Astrocyte (in vitro differentiated cells and primary cell): ENCODE measurements around the gene RNU7-1. TPM values are rescaled to one million over a fixed set of nuclear protein-coding genes. Genes with fewer than 3 reads are reported as not detected.

Experiments used
- DNase-seq: peaks from one replicate; pipeline ENCODE4 v3.0.0-alpha.2; 2010; ENCODE audit warnings: low read depth
- FAIRE-seq: peaks from 2 replicates; lab custom pipeline; 2011; peaks lifted over from hg19 to GRCh38; lab: Jason Lieb, UNC
- H2AFZ ChIP-seq: 2 replicates; pipeline ENCODE4 v1.6.0; 2012; ENCODE audit warnings: low read depth, low read length, inconsistent platforms
- H3K27ac ChIP-seq: 2 replicates; pipeline ENCODE4 v1.5.1; 2011; ENCODE audit warnings: low read depth, low read length, inconsistent platforms
- H3K27me3 ChIP-seq: 2 replicates; pipeline ENCODE4 v1.6.0; 2011; ENCODE audit warnings: low read length, inconsistent platforms; ENCODE audit not compliant: insufficient read depth
- H3K36me3 ChIP-seq: 2 replicates; pipeline ENCODE4 v1.5.1; 2011; ENCODE audit warnings: low read length, inconsistent platforms; ENCODE audit not compliant: insufficient read depth
- H3K4me1 ChIP-seq: 2 replicates; pipeline ENCODE4 v1.5.1; 2011; ENCODE audit warnings: low read length, inconsistent platforms; ENCODE audit not compliant: insufficient read depth
- H3K4me2 ChIP-seq: 2 replicates; pipeline ENCODE4 v1.6.0; 2012; ENCODE audit warnings: low read length, inconsistent platforms
- H3K4me3 ChIP-seq: 2 replicates; pipeline ENCODE4 v1.5.1; 2011; ENCODE audit warnings: low read depth, mild to moderate bottlenecking, low read length, inconsistent platforms; ENCODE audit not compliant: insufficient read depth
- H3K79me2 ChIP-seq: 2 replicates; pipeline ENCODE4 v1.6.0; 2012; ENCODE audit warnings: mild to moderate bottlenecking, low read length, inconsistent platforms; ENCODE audit not compliant: insufficient read depth
- H3K9ac ChIP-seq: 2 replicates; pipeline ENCODE4 v1.6.0; 2012; ENCODE audit warnings: mild to moderate bottlenecking, low read length, inconsistent platforms
- H3K9me3 ChIP-seq: 2 replicates; pipeline ENCODE4 v1.5.1; 2012; ENCODE audit warnings: low read depth, mild to moderate bottlenecking, low read length, inconsistent platforms; ENCODE audit not compliant: insufficient read depth
- H4K20me1 ChIP-seq: 2 replicates; pipeline ENCODE4 v1.6.0; 2012; ENCODE audit warnings: low read length, inconsistent platforms; ENCODE audit not compliant: insufficient read depth
- H3K27ac Mint-ChIP-seq: one replicate; pipeline ENCODE4 v1.8.0; 2021; ENCODE audit warnings: mild to moderate bottlenecking, mixed read lengths; ENCODE audit not compliant: unreplicated experiment
- H3K27me3 Mint-ChIP-seq: one replicate; pipeline ENCODE4 v1.8.0; 2021; ENCODE audit warnings: low read depth, mixed read lengths; ENCODE audit not compliant: unreplicated experiment
- H3K36me3 Mint-ChIP-seq: one replicate; pipeline ENCODE4 v1.8.0; 2021; ENCODE audit warnings: low read depth, mixed read lengths; ENCODE audit not compliant: unreplicated experiment
- H3K4me1 Mint-ChIP-seq: one replicate; pipeline ENCODE4 v1.8.0; 2021; ENCODE audit warnings: low read depth, mixed read lengths; ENCODE audit not compliant: unreplicated experiment
- H3K4me3 Mint-ChIP-seq: one replicate; pipeline ENCODE4 v1.8.0; 2021; ENCODE audit warnings: mild to moderate bottlenecking, moderate library complexity, mixed read lengths; ENCODE audit not compliant: unreplicated experiment
- H3K9me3 Mint-ChIP-seq: one replicate; pipeline ENCODE4 v1.8.0; 2021; ENCODE audit warnings: mild to moderate bottlenecking, mixed read lengths; ENCODE audit not compliant: unreplicated experiment
- CTCF ChIP-seq: IDR thresholded peaks from 2 replicates; pipeline ENCODE4 v1.5.1; 2011; ENCODE audit warnings: low read depth, mild to moderate bottlenecking, inconsistent platforms, low read length, moderate library complexity; ENCODE audit not compliant: insufficient read depth
- EZH2 ChIP-seq: IDR thresholded peaks from 2 replicates; pipeline ENCODE4 v1.6.1; 2012; ENCODE audit warnings: mild to moderate bottlenecking, low read length, inconsistent platforms; ENCODE audit not compliant: insufficient read depth
- total RNA-seq: library from RNA; stranded (reverse); gene quantifications from 2 replicates; pipeline ENCODE4 v1.2.1, GENCODE V29; 2021

Gene RNU7-1
- total RNA-seq, 1 donor from 2014 or later, result not detected

- no peak overlapping the region for H3K27ac ChIP-seq
- Mint-ChIP-seq H3K4me3 (peak overlapping the region; percentile 100), H3K27me3 (no peaks in the 10 kb centered on the region), H3K9me3 (no peaks in the 10 kb centered on the region), H3K27ac (peak overlapping the region; percentile 9), H3K36me3 (peaks cover 11% of the 10 kb centered on the region), H3K4me1 (peaks cover 58% of the 10 kb centered on the region)
- peak overlapping the region; percentile 94 for H3K9ac ChIP-seq
- H3K36me3 ChIP-seq, result peaks cover 7% of the 10 kb centered on the region
- peak overlapping the region; percentile 98 for H3K4me2 ChIP-seq
- H3K27me3 ChIP-seq, result no peaks in the 10 kb centered on the region
- TF ChIP-seq CTCF (no peak), EZH2 (no peak)
- H3K4me1 ChIP-seq, result peaks cover 51% of the 10 kb centered on the region
- H3K9me3 ChIP-seq, result no peaks in the 10 kb centered on the region
- DNase-seq (no peak), FAIRE-seq (no peak)
- H3K4me3 ChIP-seq, result peak overlapping the region; percentile 85
- H2AFZ ChIP-seq, result no peak overlapping the region
- peaks cover 54% of the 10 kb centered on the region for H4K20me1 ChIP-seq
- H3K79me2 ChIP-seq, result peaks cover 75% of the 10 kb centered on the region
Measured at GRCh38 chr12:6929466-6930452, 13.9 kb upstream of the RNU7-1 start.

- Mint-ChIP-seq H3K9me3 (no peaks in the 10 kb centered on the region), H3K27me3 (no peaks in the 10 kb centered on the region), H3K4me1 (peaks cover 41% of the 10 kb centered on the region), H3K27ac (no peak overlapping the region), H3K4me3 (peak overlapping the region; percentile 69), H3K36me3 (peaks cover 16% of the 10 kb centered on the region)
- FAIRE-seq (no peak), DNase-seq (no peak)
- no peak overlapping the region for H3K4me3 ChIP-seq
- peaks cover 11% of the 10 kb centered on the region for H3K36me3 ChIP-seq
- H3K27me3 ChIP-seq, result no peaks in the 10 kb centered on the region
- H3K4me2 ChIP-seq, result no peak overlapping the region
- no peak overlapping the region for H2AFZ ChIP-seq
- peaks cover 40% of the 10 kb centered on the region for H3K4me1 ChIP-seq
- no peak overlapping the region for H3K27ac ChIP-seq
- H3K9me3 ChIP-seq, result no peaks in the 10 kb centered on the region
- peak overlapping the region; percentile 10 for H3K9ac ChIP-seq
- peaks cover 69% of the 10 kb centered on the region for H3K79me2 ChIP-seq
- TF ChIP-seq EZH2 (no peak), CTCF (no peak)
- peaks cover 59% of the 10 kb centered on the region for H4K20me1 ChIP-seq
Measured at GRCh38 chr12:6932766-6933165, 10.8 kb upstream of the RNU7-1 start.

GRCh38 chr12:6934110-6934509, 9.5 kb upstream of the RNU7-1 start:
- no peak overlapping the region for H3K27ac Mint-ChIP-seq
- Histone ChIP-seq H3K9me3 (no peaks in the 10 kb centered on the region), H3K27me3 (no peaks in the 10 kb centered on the region), H3K36me3 (peaks cover 16% of the 10 kb centered on the region), H3K27ac (peak overlapping the region; percentile 3), H3K79me2 (peaks cover 65% of the 10 kb centered on the region), H4K20me1 (peaks cover 58% of the 10 kb centered on the region), H3K4me2 (peak overlapping the region; percentile 37), H3K4me1 (peaks cover 44% of the 10 kb centered on the region), H2AFZ (no peak overlapping the region), H3K9ac (peak overlapping the region; percentile 56), H3K4me3 (no peak overlapping the region)
- no peaks in the 10 kb centered on the region for H3K9me3 Mint-ChIP-seq
- FAIRE-seq (no peak), DNase-seq (peak; percentile 52)
- peaks cover 18% of the 10 kb centered on the region for H3K36me3 Mint-ChIP-seq
- no peaks in the 10 kb centered on the region for H3K27me3 Mint-ChIP-seq
- peaks cover 41% of the 10 kb centered on the region for H3K4me1 Mint-ChIP-seq
- H3K4me3 Mint-ChIP-seq, result peak overlapping the region; percentile 54
- TF ChIP-seq CTCF, result no peak
- no peak for TF ChIP-seq EZH2
